Coronary artery (tissue), 2 donors: ENCODE data around the gene SLC9C2.
A peak's percentile ranks its signal among the peaks of the same experiment; 100 is the strongest.

Source experiments
- DNase-seq: peaks from one replicate; pipeline ENCODE4 v3.0.0-alpha.2; 2017; ENCODE audit warnings: low spot score
- H3K27ac ChIP-seq, 2 donors: fragments of 200-600 bp; sonication (generic); one replicate each; pipeline ENCODE4 v1.5.1; 2016 to 2019
- H3K4me3 ChIP-seq: fragments of 200-600 bp; sonication (generic); 2 replicates; pipeline ENCODE4 v1.5.1; 2016; ENCODE audit warnings: mild to moderate bottlenecking, moderate library complexity
- TF ChIP-seq, protein P1 (sequence below): fragments of 200-600 bp; sonication (generic); IDR thresholded peaks from one replicate; pipeline ENCODE4 v1.5.1; 2019; ENCODE audit warnings: antibody characterized with exemption

Gene SLC9C2

GRCh38 chr1:173484276-173484675 is 118.6 kb downstream of the SLC9C2 start:
- Histone ChIP-seq H3K4me3 (no peak overlapping the region), H3K27ac (no peak overlapping the region)
- no peak for DNase-seq
- TF ChIP-seq, protein P1, sequence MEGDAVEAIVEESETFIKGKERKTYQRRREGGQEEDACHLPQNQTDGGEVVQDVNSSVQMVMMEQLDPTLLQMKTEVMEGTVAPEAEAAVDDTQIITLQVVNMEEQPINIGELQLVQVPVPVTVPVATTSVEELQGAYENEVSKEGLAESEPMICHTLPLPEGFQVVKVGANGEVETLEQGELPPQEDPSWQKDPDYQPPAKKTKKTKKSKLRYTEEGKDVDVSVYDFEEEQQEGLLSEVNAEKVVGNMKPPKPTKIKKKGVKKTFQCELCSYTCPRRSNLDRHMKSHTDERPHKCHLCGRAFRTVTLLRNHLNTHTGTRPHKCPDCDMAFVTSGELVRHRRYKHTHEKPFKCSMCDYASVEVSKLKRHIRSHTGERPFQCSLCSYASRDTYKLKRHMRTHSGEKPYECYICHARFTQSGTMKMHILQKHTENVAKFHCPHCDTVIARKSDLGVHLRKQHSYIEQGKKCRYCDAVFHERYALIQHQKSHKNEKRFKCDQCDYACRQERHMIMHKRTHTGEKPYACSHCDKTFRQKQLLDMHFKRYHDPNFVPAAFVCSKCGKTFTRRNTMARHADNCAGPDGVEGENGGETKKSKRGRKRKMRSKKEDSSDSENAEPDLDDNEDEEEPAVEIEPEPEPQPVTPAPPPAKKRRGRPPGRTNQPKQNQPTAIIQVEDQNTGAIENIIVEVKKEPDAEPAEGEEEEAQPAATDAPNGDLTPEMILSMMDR, result no peak

GRCh38 chr1:173482683-173483082 is 120.2 kb downstream of the SLC9C2 start:
- no peak overlapping the region for H3K27ac ChIP-seq
- TF ChIP-seq, protein P1, result no peak
- no peak overlapping the region for H3K4me3 ChIP-seq
- no peak for DNase-seq

DNA sequence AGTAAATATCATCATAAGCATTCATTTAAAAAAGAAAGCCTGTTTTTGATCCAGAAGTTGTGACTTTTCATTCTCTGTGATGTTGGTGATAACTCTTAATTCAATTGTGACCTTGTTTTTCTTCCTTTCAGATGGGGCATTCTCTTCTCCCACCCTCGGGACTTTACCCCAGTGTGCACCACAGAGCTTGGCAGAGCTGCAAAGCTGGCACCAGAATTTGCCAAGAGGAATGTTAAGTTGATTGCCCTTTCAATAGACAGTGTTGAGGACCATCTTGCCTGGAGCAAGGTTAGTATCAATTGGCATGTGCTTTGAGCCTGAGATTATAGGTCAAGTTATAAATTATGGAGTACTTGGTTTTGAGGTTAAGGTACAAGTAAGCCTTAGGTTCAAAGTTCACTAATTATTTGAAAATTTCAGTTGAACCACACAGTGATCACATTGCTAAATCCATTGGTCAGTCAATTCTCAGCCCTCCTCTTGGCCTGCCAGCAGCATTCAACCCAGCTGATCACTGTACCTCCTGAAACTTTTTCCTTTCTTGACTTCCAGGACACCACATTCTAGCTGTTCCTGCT is 121.6 kb downstream of the SLC9C2 start:
- no peak overlapping the region for H3K27ac ChIP-seq

DNA sequence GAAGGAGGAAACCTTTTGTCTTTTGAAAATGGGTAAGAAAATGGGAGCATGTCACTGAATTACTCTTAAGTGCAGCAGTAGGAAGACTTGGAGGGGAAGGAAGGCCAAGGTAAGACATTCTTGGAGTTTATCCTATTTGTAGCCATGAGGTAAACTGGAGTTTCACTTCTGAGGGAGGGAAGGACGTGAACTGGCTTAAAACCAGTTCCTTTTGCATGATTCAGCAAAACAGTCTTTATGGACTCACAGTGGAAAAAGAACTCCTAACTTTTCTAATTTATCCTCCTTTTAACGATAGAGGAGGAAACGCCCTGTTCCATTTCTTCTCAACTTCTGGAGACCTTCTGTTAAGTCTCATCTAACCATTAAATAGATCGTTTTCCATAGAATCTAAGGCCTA is 123.2 kb downstream of the SLC9C2 start:
- TF ChIP-seq, protein P1, result no peak
- no peak for DNase-seq
- H3K4me3 ChIP-seq, result peak overlapping the region; percentile 79
- H3K27ac ChIP-seq, result no peak overlapping the region

More for the DNA sequence above, 121.6 kb downstream of the SLC9C2 start:
- H3K4me3 ChIP-seq, result no peak overlapping the region
- TF ChIP-seq, protein P1, result no peak
- DNase-seq, result no peak

DNA sequence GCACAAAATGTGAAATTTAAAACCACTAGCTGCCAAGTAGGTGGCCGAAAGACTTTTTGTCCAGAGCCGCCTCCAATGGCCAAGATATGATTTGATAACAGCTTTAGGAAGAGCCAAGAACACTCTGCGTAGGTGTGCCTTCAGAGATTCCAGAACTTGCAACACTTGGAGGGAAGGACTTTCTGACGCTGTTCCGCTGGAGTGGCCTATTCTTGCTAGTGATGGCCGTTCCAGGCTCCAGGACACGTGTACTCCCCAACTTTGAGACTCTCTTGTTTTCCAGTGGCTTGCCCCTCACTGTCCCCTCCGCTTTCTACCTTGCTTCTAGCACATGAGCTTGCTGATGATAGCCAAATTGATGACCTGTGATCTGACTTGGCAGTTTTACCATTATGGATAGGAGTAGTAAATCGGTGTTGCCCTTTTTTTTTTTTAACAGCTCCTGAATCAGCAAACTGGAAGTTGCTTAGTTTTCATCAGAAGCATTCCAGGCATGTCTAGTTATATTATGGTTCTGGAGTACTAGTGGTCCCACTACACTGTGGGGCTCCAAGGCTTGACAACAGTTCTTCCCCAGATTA is 124.7 kb downstream of the SLC9C2 start:
- TF ChIP-seq, protein P1, result no peak
- H3K27ac ChIP-seq, result peak overlapping the region; percentile 96 to 99
- H3K4me3 ChIP-seq, result peak overlapping the region; percentile 79
- peak; percentile 90 for DNase-seq

DNA sequence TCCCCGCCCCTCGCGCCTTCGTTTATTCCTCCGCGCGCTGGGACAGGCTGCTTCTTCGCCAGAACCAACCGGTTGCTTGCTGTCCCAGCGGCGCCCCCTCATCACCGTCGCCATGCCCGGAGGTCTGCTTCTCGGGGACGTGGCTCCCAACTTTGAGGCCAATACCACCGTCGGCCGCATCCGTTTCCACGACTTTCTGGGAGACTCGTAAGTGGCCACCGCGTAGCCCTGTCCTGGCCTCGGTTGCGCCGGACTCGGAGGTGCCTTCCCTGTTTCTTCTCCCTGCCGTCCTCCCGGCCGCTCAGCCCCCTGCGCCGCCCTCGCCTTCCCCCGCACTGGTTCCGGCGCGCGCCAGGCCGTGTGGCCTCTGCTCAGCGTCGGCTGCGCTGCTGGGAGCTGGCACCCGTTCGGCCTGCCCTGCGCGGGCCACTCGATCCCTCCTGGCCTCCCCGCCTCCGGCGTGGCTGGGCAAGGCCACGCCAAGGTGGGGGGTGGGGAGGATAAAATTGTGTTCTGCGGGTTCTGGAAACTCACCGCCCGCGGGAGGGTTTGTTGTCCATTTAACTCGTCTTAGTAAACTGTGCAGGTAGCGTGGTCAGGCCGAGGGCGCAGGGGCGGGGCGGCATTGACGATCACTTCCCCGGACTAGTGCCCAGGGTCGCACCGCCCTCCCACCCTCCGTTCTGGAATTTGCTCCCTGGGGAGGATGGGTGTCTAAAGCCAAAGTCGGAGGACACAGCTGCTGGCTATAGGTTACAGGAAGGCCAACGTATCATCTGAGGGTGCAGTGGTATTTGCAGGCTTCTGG is 125.4 kb downstream of the SLC9C2 start, which contains the start of gene PRDX6:
PRDX6 (plus strand) TSS at position 50 of the 808 bp plus-strand sequence; CDS start at position 113, 63 bp downstream.
- DNase-seq, result peak; percentile 94
- TF ChIP-seq, protein P1, result no peak
- peak within 1 kb of the TSS; percentile 96 to 99 for H3K27ac ChIP-seq
- peak within 1 kb of the TSS; percentile 79 for H3K4me3 ChIP-seq
